Thyroid gland (tissue), 4 donors: Measurements from ENCODE around the gene PIP5K1C. TPM values are rescaled to one million over a fixed set of nuclear protein-coding genes. Genes with fewer than 3 reads are reported as not detected.

ENCODE experiments used
- DNase-seq, 2 donors: peaks; one replicate each; pipeline ENCODE4 v3.0.0-alpha.2; 2019
- H3K27ac ChIP-seq, 3 donors: fragments of 200-600 bp; sonication (generic); 1 replicate in 2 of 3; 2 replicates in 1 of 3; pipeline ENCODE4 v1.5.1; 2016 to 2019; ENCODE audit warnings: mild to moderate bottlenecking in 1 of 3, moderate library complexity in 1 of 3
- H3K27me3 ChIP-seq: fragments of 200-600 bp; sonication (generic); one replicate; pipeline ENCODE4 v1.5.1; 2019
- H3K36me3 ChIP-seq, 2 donors: fragments of 200-600 bp; sonication (generic); one replicate each; pipeline ENCODE4 v1.5.1; 2016 to 2019
- H3K4me1 ChIP-seq, 2 donors: fragments of 200-600 bp; sonication (generic); one replicate each; pipeline ENCODE4 v1.5.1; 2017 to 2019
- H3K4me3 ChIP-seq, 3 donors: fragments of 200-600 bp; sonication (generic); replicated peaks in 1 of 3; 1 replicate in 2 of 3; 2 replicates in 1 of 3; pipeline ENCODE4 v1.5.1; 2016; ENCODE audit warnings: mild to moderate bottlenecking in 1 of 3
- H3K9me3 ChIP-seq: fragments of 200-600 bp; sonication (generic); one replicate; pipeline ENCODE4 v1.5.1; 2017
- POLR2A ChIP-seq, 2 donors: fragments of 450-650 bp; IDR thresholded peaks; one replicate each; pipeline ENCODE4 v1.6.1; 2017; ENCODE audit warnings: antibody characterized with exemption in 2 of 2, mild to moderate bottlenecking in 2 of 2, moderate library complexity in 1 of 2
- WGBS, 2 donors: methylation state at CpG; one replicate each; pipeline ENCODE4 v1.1.5; 2017; 5-methylcytosine and 5-hydroxymethylcytosine counted together
- intact Hi-C: fragments of 100-400 bp; cut with DNase I; formaldehyde crosslinking; loops from one replicate; pipeline ENCODE4 v1.15.1; 2023
- total RNA-seq, 4 donors: library from RNA; depleted of rRNA; stranded (reverse); fragments of >200 nt; gene quantifications; one replicate each; pipeline ENCODE4 v1.2.3, GENCODE V29; 2016
- TF ChIP-seq, protein P1 (sequence below), 6 experiments: fragments of 200-600 bp in 3 of 6; fragments of 450-650 bp in 3 of 6; sonication (generic) in 3 of 6; IDR thresholded peaks; one replicate each; pipeline ENCODE4 v1.5.1; 2016 to 2019; ENCODE audit warnings: antibody characterized with exemption in 6 of 6, mild to moderate bottlenecking in 2 of 6, inconsistent platforms in 1 of 6, moderate library complexity in 1 of 6

The PIP5K1C gene
- total RNA-seq, 4 donors from 2014 or later, result 23.2 to 42.4 (median 35.0) TPM

DNA sequence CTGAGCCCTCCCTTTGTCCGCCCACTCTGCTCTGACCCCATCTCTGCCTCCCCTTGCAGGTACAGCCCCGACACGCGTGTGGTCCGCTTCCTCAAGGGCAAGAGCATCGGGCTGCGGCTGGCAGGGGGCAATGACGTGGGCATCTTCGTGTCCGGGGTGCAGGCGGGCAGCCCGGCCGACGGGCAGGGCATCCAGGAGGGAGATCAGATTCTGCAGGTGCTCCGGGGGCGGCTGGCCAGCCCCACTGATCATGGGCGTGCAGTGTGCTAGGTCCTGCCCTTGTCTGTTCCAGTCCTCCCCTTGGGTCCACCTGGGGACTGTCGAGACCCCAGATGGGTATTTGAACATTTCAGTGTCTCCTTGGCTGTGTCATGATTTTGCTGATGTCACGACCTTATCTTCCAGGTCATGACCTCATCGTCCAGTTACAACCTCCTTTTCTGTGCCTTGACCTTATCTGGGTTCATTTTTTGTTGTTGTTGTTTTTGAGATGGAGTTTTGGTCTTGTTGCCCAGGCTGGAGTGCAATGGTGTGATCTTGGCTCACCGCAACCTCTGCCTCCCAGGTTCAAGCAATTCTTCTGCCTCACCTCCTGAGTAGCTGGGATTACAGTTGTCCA is 35.9 kb upstream of the PIP5K1C start:
- no peaks in the 10 kb centered on the region for H3K9me3 ChIP-seq
- 84 to 92% methylated on average over 19 to 20 of the region's 21 CpGs for WGBS, 2 donors
- intact Hi-C loops, result no loop called here

DNA sequence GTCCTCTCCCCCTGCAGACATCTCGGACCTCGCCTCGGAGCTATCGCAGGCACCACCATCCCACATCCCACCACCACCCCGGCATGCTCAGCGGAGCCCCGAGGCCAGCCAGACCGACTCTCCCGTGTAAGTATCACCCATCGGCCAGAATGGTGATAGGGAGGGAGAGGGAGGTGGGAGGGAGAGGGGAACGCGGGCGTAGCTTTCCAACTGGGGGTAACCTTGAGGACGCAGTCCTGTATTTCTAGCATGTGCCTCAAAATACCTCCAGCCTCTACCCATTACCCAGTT is 34.0 kb upstream of the PIP5K1C start:
- peaks cover 7 to 19% of the 10 kb centered on the region in 2 donors for H3K36me3 ChIP-seq
- intact Hi-C loops, result no loop called here
- H3K27ac ChIP-seq, result no peak overlapping the region
- no peak overlapping the region for H3K4me3 ChIP-seq
- H3K27me3 ChIP-seq, result no peaks in the 10 kb centered on the region
- no peak for DNase-seq
- H3K4me1 ChIP-seq, result no peaks in the 10 kb centered on the region
- no peaks in the 10 kb centered on the region for H3K9me3 ChIP-seq
- 93 to 94% methylated on average over 7 to 14 of the region's 14 CpGs for WGBS, 2 donors
- TF ChIP-seq, protein P1, sequence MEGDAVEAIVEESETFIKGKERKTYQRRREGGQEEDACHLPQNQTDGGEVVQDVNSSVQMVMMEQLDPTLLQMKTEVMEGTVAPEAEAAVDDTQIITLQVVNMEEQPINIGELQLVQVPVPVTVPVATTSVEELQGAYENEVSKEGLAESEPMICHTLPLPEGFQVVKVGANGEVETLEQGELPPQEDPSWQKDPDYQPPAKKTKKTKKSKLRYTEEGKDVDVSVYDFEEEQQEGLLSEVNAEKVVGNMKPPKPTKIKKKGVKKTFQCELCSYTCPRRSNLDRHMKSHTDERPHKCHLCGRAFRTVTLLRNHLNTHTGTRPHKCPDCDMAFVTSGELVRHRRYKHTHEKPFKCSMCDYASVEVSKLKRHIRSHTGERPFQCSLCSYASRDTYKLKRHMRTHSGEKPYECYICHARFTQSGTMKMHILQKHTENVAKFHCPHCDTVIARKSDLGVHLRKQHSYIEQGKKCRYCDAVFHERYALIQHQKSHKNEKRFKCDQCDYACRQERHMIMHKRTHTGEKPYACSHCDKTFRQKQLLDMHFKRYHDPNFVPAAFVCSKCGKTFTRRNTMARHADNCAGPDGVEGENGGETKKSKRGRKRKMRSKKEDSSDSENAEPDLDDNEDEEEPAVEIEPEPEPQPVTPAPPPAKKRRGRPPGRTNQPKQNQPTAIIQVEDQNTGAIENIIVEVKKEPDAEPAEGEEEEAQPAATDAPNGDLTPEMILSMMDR (IDR thresholded peaks at IDR 0.05), result no peak
- TF ChIP-seq POLR2A (IDR thresholded peaks at IDR 0.05), result no peak

More for the DNA sequence above, 35.9 kb upstream of the PIP5K1C start:
- Histone ChIP-seq H3K36me3 (peaks cover 14 to 19% of the 10 kb centered on the region in 2 donors), H3K4me1 (no peaks in the 10 kb centered on the region), H3K27ac (no peak overlapping the region), H3K4me3 (no peak overlapping the region), H3K27me3 (no peaks in the 10 kb centered on the region)
- TF ChIP-seq POLR2A (IDR thresholded peaks at IDR 0.05), result no peak
- TF ChIP-seq, protein P1 (IDR thresholded peaks at IDR 0.05), result no peak
- DNase-seq, result no peak

DNA sequence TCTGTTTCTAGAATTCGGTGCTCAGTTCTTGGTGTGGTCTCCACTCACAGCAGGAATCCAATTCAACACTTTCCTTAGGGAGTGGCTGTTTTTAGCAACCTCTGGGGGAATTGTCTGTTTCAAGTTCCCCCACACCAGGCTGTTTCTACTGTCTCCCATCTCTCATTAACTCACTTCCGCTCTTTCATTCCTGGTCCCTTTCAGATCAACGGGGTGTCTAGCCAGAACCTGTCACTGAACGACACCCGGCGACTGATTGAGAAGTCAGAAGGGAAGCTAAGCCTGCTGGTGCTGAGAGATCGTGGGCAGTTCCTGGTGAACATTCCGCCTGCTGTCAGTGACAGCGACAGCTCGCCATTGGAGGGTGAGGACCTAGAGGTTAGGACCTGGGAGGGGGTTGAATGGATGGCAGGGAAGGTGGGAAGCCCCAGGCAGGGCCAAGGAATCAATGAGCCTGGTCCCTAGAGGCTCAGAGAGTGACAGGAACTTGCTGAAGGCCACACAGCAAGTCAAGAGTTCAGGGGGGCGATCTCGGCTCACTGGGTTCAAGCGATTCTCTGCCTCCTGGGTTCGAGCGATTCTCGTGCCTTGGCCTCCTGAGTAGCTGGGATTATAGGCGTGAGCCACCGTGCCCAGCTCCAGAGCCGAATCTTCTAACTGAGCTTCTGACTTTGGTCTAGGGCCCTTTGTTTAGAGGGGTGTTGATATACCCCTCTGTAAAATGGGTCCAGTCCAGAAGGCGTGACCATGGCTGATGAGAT is 33.5 kb upstream of the PIP5K1C start:
- no peak for TF ChIP-seq POLR2A (IDR thresholded peaks at IDR 0.05)
- TF ChIP-seq, protein P1 (IDR thresholded peaks at IDR 0.05), result no peak

DNA sequence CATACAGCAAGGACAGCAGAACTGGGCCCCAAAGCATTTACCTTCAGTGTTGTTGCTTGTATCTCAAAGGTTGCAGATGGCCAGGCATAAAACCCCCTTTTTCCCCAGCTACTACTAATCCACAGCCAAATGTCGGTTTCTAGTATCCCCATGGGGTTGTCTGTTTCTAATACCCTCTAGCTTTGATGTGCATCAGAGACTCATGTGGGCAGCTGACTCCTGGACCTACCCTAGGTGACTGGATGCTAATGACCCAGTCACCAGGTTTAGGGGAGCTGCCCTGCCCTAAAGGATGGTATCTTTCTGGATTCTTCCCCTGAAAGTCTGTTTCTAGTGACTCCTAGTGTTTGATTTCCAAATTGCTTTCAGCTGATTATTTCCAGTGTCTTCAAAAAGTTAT is 31.8 kb upstream of the PIP5K1C start:
- Histone ChIP-seq H3K36me3 (peaks cover 7 to 10% of the 10 kb centered on the region in 2 donors), H3K9me3 (no peaks in the 10 kb centered on the region), H3K27ac (no peak overlapping the region), H3K27me3 (no peaks in the 10 kb centered on the region), H3K4me1 (no peaks in the 10 kb centered on the region), H3K4me3 (no peak overlapping the region)
- TF ChIP-seq, protein P1 (IDR thresholded peaks at IDR 0.05), result no peak
- no peak for TF ChIP-seq POLR2A (IDR thresholded peaks at IDR 0.05)
- intact Hi-C loops, result no loop called here
- DNase-seq, result no peak
- WGBS, 2 donors, result 89 to 91% methylated on average over 1 of the region's 1 CpG

More for the DNA sequence above, 33.5 kb upstream of the PIP5K1C start:
- intact Hi-C loops, result no loop called here
- WGBS, 2 donors, result 87 to 88% methylated on average over 19 to 20 of the region's 20 CpGs
- no peak overlapping the region for H3K27ac ChIP-seq
- H3K9me3 ChIP-seq, result no peaks in the 10 kb centered on the region
- no peak for DNase-seq
- peaks cover 7 to 17% of the 10 kb centered on the region in 2 donors for H3K36me3 ChIP-seq
- no peaks in the 10 kb centered on the region for H3K4me1 ChIP-seq
- no peaks in the 10 kb centered on the region for H3K27me3 ChIP-seq
- H3K4me3 ChIP-seq, result no peak overlapping the region

DNA sequence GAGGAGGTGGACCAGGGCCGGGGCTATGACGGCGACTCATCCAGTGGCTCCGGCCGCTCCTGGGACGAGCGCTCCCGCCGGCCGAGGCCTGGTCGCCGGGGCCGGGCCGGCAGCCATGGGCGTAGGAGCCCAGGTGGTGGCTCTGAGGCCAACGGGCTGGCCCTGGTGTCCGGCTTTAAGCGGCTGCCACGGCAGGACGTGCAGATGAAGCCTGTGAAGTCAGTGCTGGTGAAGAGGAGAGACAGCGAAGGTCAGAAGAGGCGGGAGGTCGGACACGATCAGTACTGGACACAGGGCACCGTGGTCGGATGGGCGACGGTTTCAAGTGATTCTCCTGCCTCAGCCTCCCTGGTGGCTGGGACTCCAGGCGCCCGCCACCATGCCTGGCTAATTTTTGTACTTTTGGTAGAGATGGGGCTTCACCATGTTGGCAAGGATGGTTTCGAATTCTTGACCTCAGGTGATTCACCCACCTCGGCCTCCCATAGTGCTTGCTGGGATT is 30.2 kb upstream of the PIP5K1C start:
- Histone ChIP-seq H3K4me3 (no peak overlapping the region), H3K4me1 (peaks cover 3 to 7% of the 10 kb centered on the region in 2 donors), H3K9me3 (no peaks in the 10 kb centered on the region), H3K27ac (no peak overlapping the region), H3K36me3 (peaks cover under 1% of the 10 kb centered on the region in 2 donors), H3K27me3 (no peaks in the 10 kb centered on the region)
- no peak for DNase-seq
- TF ChIP-seq, protein P1 (IDR thresholded peaks at IDR 0.05), result no peak
- TF ChIP-seq POLR2A (IDR thresholded peaks at IDR 0.05), result no peak
- 95 to 98% methylated on average over 21 to 24 of the region's 32 CpGs for WGBS, 2 donors
- intact Hi-C loops, result no loop called here
